Common myeloid progenitor, CD34-positive (primary cell): ENCODE data around the gene TMEM131.

Source experiments
- CTCF ChIA-PET: fragments of 350-600 bp; sonication (Branson Sonifier 250); formaldehyde crosslinking; loops from one replicate; lab custom pipeline; 2021; ENCODE audit warnings: antibody characterized with exemption; lab: Charles Lee
- POLR2A ChIA-PET: fragments of 350-600 bp; sonication (Branson Sonifier 250); formaldehyde crosslinking; loops from one replicate; lab custom pipeline; 2021; ENCODE audit warnings: antibody characterized with exemption; lab: Charles Lee
- DNase-seq, 3 donors: peaks; one replicate each; pipeline versions ENCODE4 v3.0.0 to v3.0.0-alpha.2; 2013
- H3K27ac ChIP-seq, 2 experiments: 1 replicate in 1 of 2; 2 replicates in 1 of 2; pipeline ENCODE4 v1.7.0; 2013; ENCODE audit warnings: inconsistent platforms in 2 of 2, low read length in 2 of 2, mild to moderate bottlenecking in 2 of 2, low read depth in 1 of 2, moderate library complexity in 1 of 2; ENCODE audit not compliant: severe bottlenecking in 2 of 2, insufficient read depth in 1 of 2, poor library complexity in 1 of 2
- H3K27me3 ChIP-seq, 5 experiments: replicated peaks in 2 of 5; 1 replicate in 3 of 5; 2 replicates in 2 of 5; pipeline versions ENCODE4 v1.6.1 to v1.7.0; 2013; ENCODE audit warnings: low read length in 4 of 5, mild to moderate bottlenecking in 2 of 5, moderate library complexity in 2 of 5, inconsistent platforms in 1 of 5; ENCODE audit not compliant: insufficient read depth in 5 of 5, control insufficient read depth in 4 of 5
- H3K36me3 ChIP-seq, 4 experiments: 1 replicate in 2 of 4; 2 replicates in 2 of 4; pipeline versions ENCODE4 v1.6.1 to v1.7.0; 2013; ENCODE audit warnings: low read length in 3 of 4, control low read depth in 1 of 4, mild to moderate bottlenecking in 1 of 4; ENCODE audit not compliant: control insufficient read depth in 4 of 4, insufficient read depth in 4 of 4
- H3K4me1 ChIP-seq, 4 experiments: 1 replicate in 3 of 4; 2 replicates in 1 of 4; pipeline versions ENCODE4 v1.6.1 to v1.7.1; 2013; ENCODE audit warnings: low read length in 3 of 4, mild to moderate bottlenecking in 3 of 4, control low read depth in 1 of 4, inconsistent platforms in 1 of 4, moderate library complexity in 1 of 4; ENCODE audit not compliant: control insufficient read depth in 4 of 4, insufficient read depth in 4 of 4; ENCODE audit errors: control extremely low read depth in 1 of 4
- H3K4me3 ChIP-seq, 7 experiments: 1 replicate in 4 of 7; 2 replicates in 3 of 7; pipeline versions ENCODE4 v1.5.1 to v1.7.0; 2013; ENCODE audit warnings: mild to moderate bottlenecking in 7 of 7, low read length in 6 of 7, moderate library complexity in 6 of 7, inconsistent platforms in 2 of 7, low read depth in 2 of 7, control low read depth in 1 of 7; ENCODE audit not compliant: insufficient read depth in 4 of 7, control insufficient read depth in 1 of 7; ENCODE audit errors: extremely low read depth in 1 of 7
- H3K9me3 ChIP-seq, 5 experiments: 1 replicate in 4 of 5; 2 replicates in 1 of 5; pipeline versions ENCODE4 v1.6.1 to v1.7.1; 2013; ENCODE audit warnings: low read length in 4 of 5, mild to moderate bottlenecking in 2 of 5, inconsistent platforms in 1 of 5, low read depth in 1 of 5, moderate library complexity in 1 of 5; ENCODE audit not compliant: control insufficient read depth in 4 of 5, insufficient read depth in 2 of 5; ENCODE audit errors: control extremely low read depth in 1 of 5
- WGBS: methylation state at CpG from one replicate; pipeline ENCODE4 v1.1.5; 2013; ENCODE audit not compliant: insufficient coverage; 5-methylcytosine and 5-hydroxymethylcytosine counted together

Gene TMEM131

DNA sequence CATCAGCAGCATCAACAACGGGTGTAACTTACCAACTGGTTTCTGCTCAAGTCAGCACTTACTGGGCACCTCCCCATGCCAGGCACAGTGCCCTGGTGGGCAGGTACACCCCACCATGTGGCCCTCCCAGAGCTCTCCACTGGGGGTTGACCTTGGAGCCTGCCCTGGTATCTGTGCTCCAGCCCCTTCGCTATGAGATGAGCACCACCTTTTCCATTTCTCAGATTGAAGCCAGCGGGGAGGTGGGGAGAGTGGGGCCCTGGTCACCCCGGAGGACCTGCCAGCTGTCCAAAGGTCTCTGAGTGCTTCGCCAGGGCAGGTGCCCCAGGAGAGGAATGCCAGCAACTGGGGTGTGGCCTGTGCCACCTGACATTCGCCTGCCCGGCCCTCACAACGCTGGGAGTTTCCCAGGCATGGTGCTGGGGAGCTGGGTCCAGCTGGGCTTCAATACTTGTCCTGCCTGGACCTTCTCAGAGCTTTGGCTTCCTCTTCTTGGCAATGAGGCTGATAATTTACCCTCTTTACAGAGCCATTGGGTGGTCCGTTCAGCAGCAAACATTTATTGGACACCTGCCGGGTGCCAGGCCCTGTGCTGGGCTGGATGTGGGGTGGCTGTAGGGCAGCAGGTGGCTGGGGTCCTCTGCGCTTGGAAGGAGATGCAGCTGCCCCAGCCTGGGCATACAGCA is 288.2 kb downstream of the TMEM131 start:
- Histone ChIP-seq H3K4me1 (peaks cover 0 to 9% (median 8%) of the 10 kb centered on the region in 4 experiments), H3K4me3 (no peak overlapping the region), H3K9me3 (no peaks in the 10 kb centered on the region), H3K36me3 (no peaks in the 10 kb centered on the region), H3K27ac (no peak overlapping the region), H3K27me3 (no peaks in the 10 kb centered on the region)
- WGBS, result 99% methylated on average over 9 of the region's 11 CpGs
- no peak for DNase-seq
- ChIA-PET CTCF (interaction anchor here (0.6 to 11.6 kb wide), 9 partner anchors 8 to 117 kb away, joined by 3 to 131 read pairs (median 5); partner anchors contain the start of genes ACTR1B and ANKRD36B), POLR2A (interaction anchor here (1.1 to 1.5 kb wide), 2 partner anchors 16 to 33 kb away, joined by 3 read pairs; no protein-coding TSS in a partner anchor)

DNA sequence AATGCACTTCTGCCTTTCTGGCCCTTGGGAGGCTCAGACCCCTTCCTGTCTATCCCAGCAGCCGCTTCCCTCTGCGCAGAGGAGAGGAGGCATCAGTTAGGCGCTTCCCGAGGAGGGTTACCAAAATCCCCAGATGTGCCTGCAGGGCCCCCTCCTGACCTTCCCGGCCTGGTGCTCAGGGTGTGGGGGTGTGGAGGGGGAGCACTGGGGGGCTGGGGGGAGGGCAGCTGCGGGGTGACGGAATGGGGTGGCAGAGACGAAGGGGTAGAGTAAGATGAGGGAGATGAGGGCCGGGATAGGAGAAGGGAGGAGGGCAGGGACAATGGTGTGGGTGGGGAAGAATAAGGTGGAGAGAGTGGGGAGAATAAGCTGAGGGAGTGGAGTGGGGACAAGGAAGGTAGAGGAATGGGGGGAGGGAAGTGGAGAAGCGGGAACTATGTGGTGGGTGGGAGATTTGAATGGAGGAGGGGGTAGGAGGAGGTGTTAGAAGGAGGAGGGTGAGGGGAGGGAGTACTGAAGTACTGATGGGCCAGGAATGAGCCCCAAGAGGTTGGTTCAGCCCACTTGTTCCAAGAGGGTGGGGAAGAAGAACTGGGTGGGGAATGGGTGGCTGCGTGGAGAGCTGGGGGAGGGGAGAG is 288.9 kb downstream of the TMEM131 start:
- no peak overlapping the region for H3K27ac ChIP-seq
- H3K4me1 ChIP-seq, result peaks cover 0 to 7% (median 6%) of the 10 kb centered on the region in 4 experiments
- no peaks in the 10 kb centered on the region for H3K36me3 ChIP-seq
- ChIA-PET CTCF (interaction anchor here (0.6 to 11.6 kb wide), 7 partner anchors 8 to 116 kb away, joined by 3 to 131 read pairs (median 4); partner anchors contain the start of gene ANKRD36B), POLR2A (no interaction called here)
- H3K9me3 ChIP-seq, result no peaks in the 10 kb centered on the region
- DNase-seq, result no peak
- no peak overlapping the region for H3K4me3 ChIP-seq
- 98% methylated on average over 4 of the region's 11 CpGs for WGBS
- H3K27me3 ChIP-seq, result no peaks in the 10 kb centered on the region
